GM21381 (cell line): ENCODE measurements around the gene SCARB2.

ENCODE experiments used
- ATAC-seq: cut with Tn5 transposase; IDR thresholded peaks from one replicate; pipeline ENCODE4 v1.9.1; 2021; ENCODE audit warnings: mild to moderate bottlenecking, moderate library complexity; ENCODE audit not compliant: unreplicated experiment

The SCARB2 gene

DNA sequence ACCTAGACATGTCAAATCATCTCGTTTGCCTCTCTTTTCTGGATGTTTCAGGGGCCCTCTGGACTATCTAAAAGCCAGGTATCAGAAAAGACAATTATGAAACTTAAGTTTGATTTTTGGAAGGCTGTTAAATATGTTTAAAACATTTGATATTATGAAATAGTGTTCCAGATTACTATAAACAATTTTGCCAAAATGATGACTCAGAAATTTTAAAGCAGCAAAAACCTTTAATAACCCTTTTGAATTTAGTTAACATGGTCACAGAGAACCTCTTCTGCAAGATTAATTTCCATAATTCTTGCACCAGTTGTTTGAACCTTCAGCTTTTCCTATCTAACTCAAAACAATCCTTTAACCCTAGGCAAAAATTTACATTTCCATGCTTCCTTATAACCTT is 19.1 kb upstream of the SCARB2 start:
- ATAC-seq, result no peak

DNA sequence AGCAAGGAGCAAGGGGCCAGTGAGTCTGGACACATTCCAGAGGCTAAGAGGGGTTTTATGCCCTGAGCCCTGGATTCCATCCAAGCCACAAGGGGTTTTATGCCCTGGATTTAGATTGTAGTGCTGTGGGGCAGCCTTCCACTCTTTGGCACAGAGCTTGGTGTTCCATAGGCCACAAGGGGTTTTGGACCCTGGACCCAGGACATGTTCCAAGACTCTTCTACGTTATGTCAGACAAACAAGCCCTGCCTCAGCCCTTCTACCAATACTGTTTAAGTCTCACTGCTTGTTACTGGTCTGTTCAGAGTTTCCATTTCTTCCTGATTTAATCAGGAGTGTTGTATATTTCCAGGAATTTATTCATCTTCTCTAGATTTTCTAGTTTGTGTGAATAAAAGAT is 12.8 kb upstream of the SCARB2 start:
- no peak for ATAC-seq

DNA sequence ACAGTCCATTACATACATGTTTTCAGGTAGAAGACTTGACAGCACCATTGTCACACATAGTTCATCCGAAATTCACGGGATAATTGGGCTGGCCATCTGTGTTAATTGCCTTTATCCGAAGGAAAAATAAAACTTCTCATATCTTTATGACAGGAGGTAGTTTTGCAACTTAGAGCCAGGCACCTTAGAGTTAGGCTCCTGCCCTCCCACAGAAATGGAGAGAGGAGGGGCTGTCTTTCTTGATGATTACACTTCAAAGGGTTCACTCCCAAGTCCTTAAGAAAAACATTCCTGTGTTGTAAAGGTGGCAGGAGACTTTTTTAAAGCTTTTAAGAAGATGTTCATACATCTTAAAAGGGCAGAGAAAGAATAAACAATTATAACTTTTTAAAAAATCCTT is 10.5 kb upstream of the SCARB2 start:
- no peak for ATAC-seq

DNA sequence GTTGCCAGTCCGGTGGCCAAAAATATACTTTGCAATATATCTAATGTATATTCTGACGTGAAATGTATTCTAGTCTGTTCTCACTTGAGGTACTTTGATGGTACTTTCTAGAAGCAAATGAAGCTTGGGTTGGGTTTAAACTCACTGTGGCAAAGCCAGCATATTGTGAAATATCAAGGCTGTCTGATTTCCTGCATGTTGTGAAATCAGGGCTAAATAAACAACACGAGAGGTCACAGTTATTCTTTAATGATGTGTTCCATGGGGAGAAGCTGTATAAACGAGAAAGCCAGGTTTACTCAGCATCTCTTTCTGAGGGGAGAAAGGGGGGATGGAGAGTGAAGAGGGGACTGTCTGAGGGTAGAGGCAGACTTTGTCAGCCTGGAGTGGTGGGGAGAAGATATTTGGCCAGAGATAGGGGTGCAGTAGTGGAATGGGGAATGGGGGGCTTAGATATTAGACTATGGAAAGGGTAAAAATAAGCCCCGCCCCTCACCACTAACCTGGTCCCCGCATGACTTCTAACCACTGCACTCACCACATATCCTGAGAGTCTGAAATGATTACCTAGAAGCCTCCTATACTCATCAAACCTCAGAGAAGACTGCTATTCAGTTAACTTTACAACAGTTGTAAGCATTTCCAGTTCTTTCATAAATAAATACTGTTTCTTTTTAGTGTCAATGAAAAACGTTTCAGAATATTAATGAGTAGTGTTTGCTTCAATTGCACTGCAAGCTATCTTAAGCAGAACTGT is 5.9 kb upstream of the SCARB2 start:
- ATAC-seq, result no peak

DNA sequence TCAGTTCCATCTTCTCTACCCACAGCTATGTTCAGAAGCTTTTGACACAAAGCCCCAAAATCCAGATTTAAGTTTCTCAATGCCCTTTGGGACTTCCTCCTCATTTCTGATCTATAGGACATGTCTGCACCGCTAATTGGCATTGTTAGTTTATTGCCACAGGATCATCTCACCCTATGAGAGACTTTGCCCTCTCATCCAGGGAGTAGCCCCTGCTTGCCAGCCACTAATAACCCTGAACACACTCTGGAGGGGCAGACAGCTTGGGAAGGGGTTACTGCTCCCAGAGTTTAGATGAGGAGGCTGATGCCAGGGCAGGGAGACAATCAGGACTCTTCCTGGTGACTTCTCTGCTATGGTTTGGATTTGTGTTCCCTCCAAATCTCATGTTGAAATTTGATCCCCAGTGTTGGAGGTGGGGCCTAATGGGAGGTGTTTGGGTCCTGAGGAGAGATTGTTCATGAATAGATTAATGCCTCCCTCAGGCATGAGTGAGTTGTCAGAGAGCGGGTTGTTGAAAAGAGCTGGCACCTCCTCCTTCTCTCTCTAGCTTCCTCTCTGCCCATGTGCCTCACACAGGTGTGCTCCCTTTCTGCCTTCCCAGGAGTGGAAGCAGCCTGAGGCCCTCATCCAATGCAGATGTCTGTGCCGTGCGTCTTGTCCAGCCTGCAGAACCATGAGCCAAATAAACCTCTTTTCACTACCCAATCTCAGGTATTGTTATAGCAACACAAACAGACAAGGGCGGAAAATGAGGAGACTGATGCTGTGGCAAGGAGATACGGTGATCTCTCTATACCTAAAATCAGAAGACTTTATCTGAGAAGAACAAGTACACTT is 3.6 kb upstream of the SCARB2 start:
- ATAC-seq, result no peak

DNA sequence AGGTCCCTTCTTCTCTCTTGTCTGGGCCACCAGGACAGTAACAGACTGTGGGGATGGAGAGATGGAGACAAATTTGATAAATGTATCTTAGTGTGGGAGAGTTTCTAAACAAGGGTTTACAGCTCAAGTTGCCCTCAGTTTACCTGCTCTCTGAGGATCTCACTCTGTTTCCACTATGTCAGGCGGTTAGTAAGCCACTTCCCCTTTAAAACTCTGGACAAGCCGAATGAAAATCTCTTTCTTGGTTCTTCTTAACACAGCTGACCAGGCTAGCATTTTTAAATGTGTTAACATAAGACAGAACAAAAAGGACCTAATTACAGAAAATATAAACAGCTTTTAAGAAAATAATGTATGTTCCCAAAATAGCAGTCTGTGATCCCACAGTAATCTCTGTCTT is 2.9 kb upstream of the SCARB2 start:
- no peak for ATAC-seq

DNA sequence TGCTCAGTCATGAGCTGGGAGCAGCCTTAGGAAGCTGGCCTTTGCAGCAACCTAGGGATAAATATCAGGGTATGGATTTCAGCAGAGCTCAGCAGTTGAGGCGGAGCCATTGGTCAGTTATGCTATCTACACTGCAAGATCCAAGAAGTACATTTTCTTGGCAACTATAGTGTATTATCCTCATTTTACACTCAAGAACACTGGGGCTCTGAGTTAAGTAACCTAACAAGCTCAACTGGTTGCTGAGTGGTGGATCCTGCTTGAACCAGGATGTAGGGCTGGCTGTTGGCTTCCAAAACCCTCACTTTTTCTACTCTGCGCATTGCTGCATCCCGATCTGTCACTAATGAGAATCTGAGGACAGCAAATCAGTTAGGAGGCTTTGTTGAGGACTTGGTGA is 1.5 kb upstream of the SCARB2 start:
- no peak for ATAC-seq

DNA sequence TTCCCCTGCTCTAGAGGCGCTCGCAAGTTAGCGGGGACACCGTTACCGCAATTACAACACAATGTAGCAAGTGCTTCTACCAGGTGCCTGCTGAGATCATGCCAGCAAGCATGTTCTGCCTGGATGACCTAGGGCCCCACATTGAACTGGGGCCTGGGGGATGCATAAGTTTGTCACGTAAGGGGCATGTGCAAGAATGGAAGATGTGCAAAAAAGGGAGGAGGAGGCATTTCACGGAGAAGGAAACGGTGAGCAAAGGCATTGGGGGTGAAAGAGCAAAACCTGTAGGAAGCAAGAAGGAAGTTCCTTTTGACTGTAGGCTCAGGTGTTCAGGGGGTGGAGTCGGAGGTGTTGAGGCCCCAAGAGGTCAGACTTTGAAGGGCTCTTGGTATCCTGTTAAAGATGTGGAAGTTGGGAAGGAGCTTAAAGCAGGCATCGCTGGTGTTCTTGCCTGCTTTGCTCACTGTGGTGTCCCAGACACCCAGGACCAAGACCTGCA is 602 bp upstream of the SCARB2 start:
- peak; percentile 3 for ATAC-seq

DNA sequence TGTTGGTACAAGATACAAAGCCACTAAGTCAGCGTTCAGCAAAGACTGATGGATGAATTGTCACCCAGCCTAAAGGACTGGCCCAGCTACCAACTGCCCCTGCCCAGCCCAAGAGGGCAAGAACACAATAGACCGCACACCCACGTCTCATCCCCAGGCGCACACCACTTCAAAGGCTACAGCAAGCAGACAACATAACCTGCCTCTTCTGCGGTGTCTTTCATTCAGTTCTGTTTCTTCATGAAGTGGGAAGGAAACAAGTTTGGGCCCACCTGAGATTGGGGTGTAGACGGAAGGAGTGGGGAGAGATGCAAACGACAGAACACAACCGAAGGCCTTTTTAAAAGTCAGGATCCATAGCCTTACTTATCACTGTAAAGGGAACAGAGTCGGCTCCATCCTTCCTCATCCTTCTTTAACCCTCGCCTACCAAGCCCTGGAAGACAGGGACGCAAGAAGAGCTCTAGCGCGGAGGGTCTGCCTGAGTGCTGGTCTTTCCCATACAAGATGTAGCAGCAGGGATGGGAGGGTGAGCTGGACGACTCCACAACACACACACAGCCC is 691 bp downstream of the SCARB2 start:
- ATAC-seq, result no peak

DNA sequence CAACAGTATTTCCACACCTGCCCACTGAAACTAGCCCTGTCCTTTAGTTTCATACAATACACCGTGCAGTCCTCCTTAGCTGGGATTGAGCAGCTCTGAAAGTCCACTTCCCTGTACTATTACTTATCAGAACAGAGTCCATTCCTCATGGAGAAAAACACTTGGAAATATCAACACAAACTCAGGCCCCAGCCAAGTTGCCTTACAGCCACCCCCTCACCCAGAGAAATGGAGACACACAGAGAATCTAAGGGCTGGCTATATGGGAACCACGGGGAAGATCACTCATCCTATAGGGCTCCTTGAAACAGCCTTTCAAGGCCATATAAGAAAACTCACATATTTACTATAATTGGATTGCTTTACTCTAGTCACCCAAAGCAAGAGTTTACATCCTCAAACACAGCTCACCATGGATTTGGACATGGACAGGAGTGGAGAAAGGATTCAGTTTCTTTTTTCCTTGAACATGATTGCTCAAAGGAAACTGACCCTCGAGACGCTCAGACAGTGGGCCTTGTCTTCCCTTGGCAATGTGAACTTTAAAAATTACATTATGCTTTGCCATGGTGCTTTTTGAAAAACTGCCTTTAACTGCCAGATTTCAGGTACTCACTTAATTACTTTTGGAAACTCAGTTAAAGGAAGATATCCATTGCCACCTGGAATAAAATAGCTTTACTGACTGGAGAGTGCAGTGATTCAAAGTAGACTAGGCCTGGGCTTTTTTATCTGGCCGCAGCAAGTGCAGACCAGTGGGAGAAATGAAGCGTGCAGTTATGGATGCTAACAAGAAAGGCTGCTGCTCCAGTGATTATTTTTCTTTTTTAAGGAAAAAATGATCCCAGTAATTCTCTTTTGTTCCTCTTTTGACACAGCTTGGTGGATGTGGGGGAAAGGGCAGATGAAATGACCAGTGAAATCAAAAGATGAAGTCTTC is 1.6 kb downstream of the SCARB2 start:
- no peak for ATAC-seq

DNA sequence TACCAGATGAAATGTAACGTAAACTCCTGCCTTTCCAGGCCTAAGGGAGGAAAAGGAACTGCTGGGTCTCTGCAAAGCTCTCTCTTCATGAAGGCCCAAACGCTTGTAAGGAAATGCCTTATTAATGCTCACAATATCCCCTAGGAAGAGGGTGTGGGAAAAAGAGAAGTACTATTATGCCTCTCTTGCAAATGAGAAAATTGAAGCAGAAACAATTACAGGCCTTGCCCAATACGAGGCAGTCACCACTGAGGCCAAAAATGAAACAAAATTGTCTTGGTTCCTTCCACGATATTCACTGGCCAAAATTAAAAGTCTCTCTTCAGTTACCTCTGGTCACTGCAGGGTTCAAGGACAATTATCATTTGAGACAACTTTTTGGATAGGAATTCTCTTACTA is 3.2 kb downstream of the SCARB2 start:
- no peak for ATAC-seq

DNA sequence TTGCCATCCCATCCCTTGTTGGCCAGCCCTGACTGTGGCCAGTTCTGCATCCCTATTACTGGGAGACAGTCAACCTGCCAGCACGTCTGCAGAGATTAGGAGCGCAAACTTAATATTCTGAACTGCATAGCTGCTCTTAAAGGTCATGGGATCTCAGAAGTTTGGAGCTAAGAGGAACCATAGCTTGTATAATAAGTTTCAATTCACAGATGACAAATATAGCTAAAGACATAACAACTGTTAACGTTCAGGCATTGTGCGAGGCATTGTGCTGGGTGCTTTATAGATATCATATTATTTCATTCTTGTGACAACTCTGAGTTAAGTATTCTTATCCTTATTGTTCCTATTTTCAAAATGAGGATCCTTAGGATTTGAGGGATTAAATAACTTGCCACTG is 3.7 kb downstream of the SCARB2 start:
- ATAC-seq, result no peak

DNA sequence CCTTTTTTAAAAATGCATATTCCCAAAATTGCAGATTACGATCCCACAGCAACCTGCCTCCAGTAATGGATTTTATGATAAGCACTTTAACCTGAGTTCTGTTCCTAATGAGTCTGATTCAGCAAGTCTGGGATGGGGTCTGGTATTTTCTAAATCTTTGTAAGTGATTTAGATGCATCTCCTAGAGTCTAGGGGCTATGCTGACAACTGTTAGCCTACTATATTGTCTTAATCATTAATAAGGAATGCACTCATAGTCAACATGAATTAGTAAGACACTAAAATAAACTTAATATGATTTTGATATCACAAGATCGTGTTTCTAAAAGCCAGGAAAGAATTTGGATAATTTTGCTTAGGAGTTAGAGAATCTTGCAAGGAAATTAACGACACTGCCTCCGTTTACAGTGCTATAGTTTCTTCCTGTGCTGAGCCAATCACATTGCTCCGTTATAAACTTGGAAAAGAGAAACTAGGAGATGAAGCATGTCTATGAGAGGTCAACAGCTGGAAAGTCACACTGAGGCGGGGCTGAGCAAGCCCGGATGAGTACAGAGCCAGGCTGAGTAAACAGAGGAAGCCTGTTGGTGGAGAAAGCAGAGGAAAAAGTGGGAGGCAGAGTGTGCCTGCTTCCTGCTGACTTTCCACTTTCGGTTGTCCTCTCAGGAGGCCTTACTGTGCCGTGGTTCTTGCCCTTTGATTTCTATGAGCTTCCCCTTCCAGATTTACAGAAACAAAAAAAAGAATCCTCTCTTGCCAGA is 5.4 kb downstream of the SCARB2 start:
- ATAC-seq, result no peak

DNA sequence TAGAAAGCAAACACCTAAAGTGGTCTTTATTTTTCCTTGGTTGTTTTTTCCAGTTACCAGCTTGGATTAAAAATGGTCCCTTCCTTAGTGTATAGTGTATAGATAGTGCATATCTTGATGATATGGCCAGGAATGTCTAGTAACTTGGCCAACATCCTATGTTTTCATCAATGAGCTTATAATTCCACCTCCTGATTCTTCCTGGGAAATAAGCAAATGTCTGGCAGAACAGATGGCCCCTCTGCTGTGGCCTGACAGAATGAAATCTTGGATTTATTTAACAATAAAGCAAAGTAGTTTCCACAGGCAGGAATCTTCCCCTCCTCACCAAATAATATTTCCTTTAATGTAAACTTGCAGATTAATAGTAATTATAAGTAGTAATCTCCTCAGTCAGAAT is 6.1 kb downstream of the SCARB2 start:
- ATAC-seq, result no peak

DNA sequence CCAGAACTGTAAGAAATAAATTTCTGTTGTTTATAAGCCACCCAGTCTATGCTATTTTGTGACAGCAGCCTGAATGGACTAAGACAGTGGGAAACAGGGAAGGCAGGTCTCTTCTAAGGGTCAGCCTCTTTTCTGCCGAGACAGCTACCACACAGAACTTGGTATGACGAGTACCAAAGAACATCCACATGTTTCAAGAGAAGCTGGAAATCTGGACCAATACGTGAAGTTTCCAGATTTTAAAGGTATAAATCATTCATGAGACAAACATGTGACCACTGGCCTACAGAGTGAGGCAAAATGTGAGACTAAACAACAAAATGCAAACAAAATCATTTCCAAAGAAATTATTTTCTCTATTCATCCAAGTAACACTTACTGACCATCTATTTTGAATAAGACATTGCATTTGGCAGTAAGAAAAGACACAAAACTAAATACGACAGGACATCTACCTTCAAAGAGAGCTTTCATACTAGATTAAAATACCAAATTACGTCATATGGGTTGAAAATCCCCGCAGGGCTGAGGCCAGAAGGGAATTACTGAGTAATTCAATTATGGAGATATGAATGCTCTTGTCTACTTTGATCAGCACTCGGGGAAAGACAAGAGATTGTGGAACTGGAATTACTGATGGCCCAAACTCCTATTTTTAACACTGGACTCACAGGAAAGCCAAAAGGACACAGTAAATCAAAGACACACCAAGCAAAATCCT is 7.2 kb downstream of the SCARB2 start:
- ATAC-seq, result no peak

DNA sequence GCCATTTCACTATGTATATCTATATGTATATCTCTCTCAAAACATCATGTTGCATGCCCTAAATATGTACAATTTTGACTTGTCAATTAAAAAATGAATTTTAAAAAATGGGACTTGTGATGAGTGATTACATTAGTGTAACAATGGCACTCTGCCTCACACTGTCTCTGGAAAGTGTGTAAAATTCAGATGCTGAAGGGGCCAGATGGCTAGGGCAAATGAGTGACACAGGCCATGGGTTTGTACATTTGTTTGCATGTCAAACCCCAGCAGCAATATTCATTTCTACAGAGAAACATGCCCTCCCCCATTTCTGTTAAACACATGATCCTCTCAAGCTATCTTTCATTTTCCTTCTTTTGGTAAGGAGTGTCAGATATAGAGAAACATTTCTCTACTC is 8.1 kb downstream of the SCARB2 start:
- ATAC-seq, result no peak

DNA sequence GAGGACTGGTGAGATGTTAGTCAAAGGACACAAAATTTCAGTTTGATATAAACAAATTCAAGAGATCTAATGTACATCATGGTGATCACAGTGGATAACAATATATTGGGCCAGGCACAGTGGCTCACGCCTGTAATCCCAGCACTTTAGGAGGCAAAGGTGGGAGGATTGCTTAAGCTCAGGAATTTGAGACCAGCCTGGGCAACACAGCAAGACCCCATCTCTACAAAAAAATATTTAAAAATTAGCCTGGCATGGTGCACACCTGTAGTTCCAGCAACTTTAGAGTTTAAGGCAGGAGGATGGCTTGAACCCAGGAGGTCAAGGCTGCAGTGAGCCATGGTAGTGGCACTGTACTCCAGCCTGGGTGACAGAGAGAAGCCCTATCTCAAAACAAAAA is 8.7 kb downstream of the SCARB2 start:
- ATAC-seq, result no peak

DNA sequence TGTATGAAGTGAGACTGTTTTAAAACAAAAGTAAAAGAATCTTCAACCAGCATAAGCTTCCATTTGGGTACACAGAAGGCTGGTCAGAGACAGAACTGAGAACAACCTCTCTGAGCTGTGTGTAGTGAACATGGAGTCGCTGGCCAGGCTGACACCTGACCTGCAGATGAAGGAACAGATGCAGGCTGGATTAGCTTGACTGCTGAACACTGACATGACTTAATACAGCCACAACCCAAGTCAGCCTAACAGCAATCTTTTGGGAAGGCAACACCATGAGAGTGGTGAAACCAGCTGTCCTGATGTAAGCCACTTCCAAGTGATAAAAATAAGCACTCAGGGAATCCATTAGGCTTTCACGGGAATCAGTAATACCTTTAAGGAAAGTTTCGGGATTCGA is 10.1 kb downstream of the SCARB2 start:
- no peak for ATAC-seq

DNA sequence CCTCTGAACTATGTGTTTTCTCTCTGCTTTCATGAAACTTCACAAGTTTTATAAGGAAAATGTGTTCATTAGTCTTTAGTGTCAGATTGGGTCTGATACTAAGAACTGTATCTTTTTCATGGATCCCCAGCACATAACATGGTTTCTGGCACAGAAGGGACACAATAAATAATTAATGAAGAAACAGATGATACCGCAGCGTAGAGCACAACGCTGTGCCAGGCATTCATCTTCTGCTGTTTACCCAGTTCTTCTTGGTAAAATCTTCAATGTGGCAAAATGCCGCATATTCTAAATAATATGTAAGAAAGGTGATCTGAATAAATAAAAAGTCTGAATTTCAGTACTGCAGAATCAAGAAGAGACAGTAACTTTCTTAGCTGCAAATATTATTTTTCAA is 12.3 kb downstream of the SCARB2 start:
- no peak for ATAC-seq
